GM21360 (cell line): ENCODE data around the gene REPIN1.
A peak's percentile ranks its signal among the peaks of the same experiment; 100 is the strongest.

Experiments
- ATAC-seq: cut with Tn5 transposase; IDR thresholded peaks from one replicate; pipeline ENCODE4 v1.9.1; 2021; ENCODE audit warnings: mild to moderate bottlenecking, moderate library complexity; ENCODE audit not compliant: unreplicated experiment

Gene REPIN1

GRCh38 chr7:150359622-150360362 is 8.8 kb upstream of the REPIN1 start:
- no peak for ATAC-seq

GRCh38 chr7:150360363-150361058 is 8.1 kb upstream of the REPIN1 start:
- ATAC-seq = no peak

GRCh38 chr7:150361402-150361801 is 7.2 kb upstream of the REPIN1 start:
- no peak for ATAC-seq

- no peak for ATAC-seq
Observed at GRCh38 chr7:150361807-150362621, 6.6 kb upstream of the REPIN1 start.

GRCh38 chr7:150363370-150363769 is 5.3 kb upstream of the REPIN1 start:
- ATAC-seq = no peak

GRCh38 chr7:150363872-150364271 is 4.8 kb upstream of the REPIN1 start:
- no peak for ATAC-seq

- ATAC-seq = no peak
Observed at GRCh38 chr7:150365194-150365593, 3.4 kb upstream of the REPIN1 start.

- no peak for ATAC-seq
Observed at GRCh38 chr7:150365673-150366398, 2.8 kb upstream of the REPIN1 start.

- ATAC-seq = peak; percentile 26
Observed at GRCh38 chr7:150367677-150368095, 936 bp upstream of the REPIN1 start.

GRCh38 chr7:150368884-150369747 is 494 bp downstream of the REPIN1 start:
- ATAC-seq = peak; percentile 5

- ATAC-seq = no peak
Observed at GRCh38 chr7:150369748-150370501, 1.3 kb downstream of the REPIN1 start.

GRCh38 chr7:150370612-150371071 is 2.0 kb downstream of the REPIN1 start:
- no peak for ATAC-seq

GRCh38 chr7:150371131-150371995 is 2.7 kb downstream of the REPIN1 start:
- no peak for ATAC-seq

GRCh38 chr7:150371996-150372270 is 3.3 kb downstream of the REPIN1 start:
- ATAC-seq = no peak

- ATAC-seq = no peak
Observed at GRCh38 chr7:150372271-150373048, 3.8 kb downstream of the REPIN1 start.

GRCh38 chr7:150373049-150373801 is 4.6 kb downstream of the REPIN1 start:
- no peak for ATAC-seq

- ATAC-seq = no peak
Observed at GRCh38 chr7:150374026-150374425, 5.4 kb downstream of the REPIN1 start.
